Neural cell (in vitro differentiated cells): Measurements from ENCODE around the gene DTD1. TPM values are rescaled to one million over a fixed set of nuclear protein-coding genes. Genes with fewer than 3 reads are reported as not detected.

ENCODE experiments used
- H2AFZ ChIP-seq: fragments of 200-600, 300-800 bp; sonication (generic), shearing (Covaris generic); 2 replicates; pipeline ENCODE4 v1.6.0; 2014; ENCODE audit warnings: low read depth, mild to moderate bottlenecking, antibody characterized with exemption, low read length, moderate library complexity
- H3F3A ChIP-seq: fragments of 200-600 bp; shearing (Covaris generic); 2 replicates; pipeline ENCODE4 v1.6.1; 2016; ENCODE audit warnings: mild to moderate bottlenecking, moderate library complexity, mixed read lengths, antibody characterized with exemption, low read length; ENCODE audit not compliant: insufficient read depth, poor library complexity, severe bottlenecking
- H3K27ac ChIP-seq: fragments of 200-600, 300-800 bp; sonication (generic), shearing (Covaris generic); 2 replicates; pipeline ENCODE4 v1.5.1; 2014; ENCODE audit warnings: mild to moderate bottlenecking, low read length, moderate library complexity
- H3K27me3 ChIP-seq: fragments of 300-800, 200-600 bp; sonication (generic), shearing (Covaris generic); 2 replicates; pipeline ENCODE4 v1.6.0; 2014; ENCODE audit warnings: mild to moderate bottlenecking, low read depth, low read length, moderate library complexity; ENCODE audit not compliant: insufficient read depth
- H3K36me3 ChIP-seq: fragments of 300-800, 200-600 bp; sonication (generic), shearing (Covaris generic); 2 replicates; pipeline ENCODE4 v1.5.1; 2014; ENCODE audit warnings: mild to moderate bottlenecking, antibody characterized with exemption, low read length, moderate library complexity; ENCODE audit not compliant: insufficient read depth
- H3K4me2 ChIP-seq: fragments of 300-800, 200-600 bp; sonication (generic), shearing (Covaris generic); 2 replicates; pipeline ENCODE4 v1.6.0; 2014; ENCODE audit warnings: mild to moderate bottlenecking, low read length
- H3K4me3 ChIP-seq: fragments of 300-800, 200-600 bp; sonication (generic), shearing (Covaris generic); 2 replicates; pipeline ENCODE4 v1.5.1; 2014; ENCODE audit warnings: mild to moderate bottlenecking, low read length, moderate library complexity
- H3K79me2 ChIP-seq: fragments of 200-600 bp; shearing (Covaris generic); replicated peaks from 2 replicates; pipeline ENCODE4 v1.6.0; 2014; ENCODE audit warnings: mild to moderate bottlenecking, low read length, moderate library complexity; ENCODE audit not compliant: insufficient read depth
- H3K9ac ChIP-seq: fragments of 300-800, 200-600 bp; sonication (generic), shearing (Covaris generic); 2 replicates; pipeline ENCODE4 v1.6.1; 2016; ENCODE audit warnings: mild to moderate bottlenecking, low read length, mixed read lengths
- H3K9me2 ChIP-seq: fragments of 200-600 bp; shearing (Covaris generic); 2 replicates; pipeline ENCODE4 v1.6.1; 2016; ENCODE audit warnings: mild to moderate bottlenecking, low read length, mixed read lengths; ENCODE audit not compliant: insufficient read depth
- H3K9me3 ChIP-seq: fragments of 200-600, 300-800 bp; sonication (generic), shearing (Covaris generic); 2 replicates; pipeline ENCODE4 v1.6.1; 2016; ENCODE audit warnings: mild to moderate bottlenecking, mixed run types, low read length, moderate library complexity, mixed read lengths
- H4K20me1 ChIP-seq: fragments of 200-600 bp; shearing (Covaris generic); 2 replicates; pipeline ENCODE4 v1.6.1; 2016; ENCODE audit warnings: mild to moderate bottlenecking, mixed run types; ENCODE audit not compliant: insufficient read depth
- EP300 ChIP-seq: fragments of 450-650 bp; conservative IDR thresholded peaks from 2 replicates; pipeline ENCODE4 v1.6.1; 2014; ENCODE audit warnings: antibody characterized with exemption, mild to moderate bottlenecking, moderate library complexity; ENCODE audit not compliant: poor library complexity, severe bottlenecking
- EZH2 ChIP-seq: fragments of 200-600, 300-800 bp; shearing (Covaris generic), sonication (generic); IDR thresholded peaks from 2 replicates; pipeline ENCODE4 v1.6.1; 2014; ENCODE audit warnings: antibody characterized with exemption, low read length, borderline replicate concordance, mild to moderate bottlenecking; ENCODE audit not compliant: insufficient read depth, poor library complexity, severe bottlenecking
- MXI1 ChIP-seq: fragments of 450-650 bp; conservative IDR thresholded peaks from 2 replicates; pipeline ENCODE4 v1.6.1; 2014; ENCODE audit warnings: antibody characterized with exemption, mild to moderate bottlenecking; ENCODE audit not compliant: poor library complexity, severe bottlenecking
- POLR2AphosphoS5 ChIP-seq: IDR thresholded peaks from 2 replicates; pipeline ENCODE4 v1.6.1; 2012
- RAD21 ChIP-seq: fragments of 450-650 bp; conservative IDR thresholded peaks from 2 replicates; pipeline ENCODE4 v1.6.1; 2014; ENCODE audit warnings: antibody characterized with exemption, mild to moderate bottlenecking, moderate library complexity
- SMC3 ChIP-seq: fragments of 450-650 bp; conservative IDR thresholded peaks from 2 replicates; pipeline ENCODE4 v1.6.1; 2014; ENCODE audit warnings: antibody characterized with exemption, mild to moderate bottlenecking, moderate library complexity; ENCODE audit not compliant: poor library complexity
- TAF1 ChIP-seq: IDR thresholded peaks from 2 replicates; pipeline ENCODE4 v1.6.1; 2012; ENCODE audit warnings: low read depth
- polyA plus RNA-seq: library from polyadenylated mRNA; depleted of rRNA; stranded (reverse); fragments of >200 nt; gene quantifications from 2 replicates; pipeline ENCODE4 v1.2.3, GENCODE V29; 2014
- TF ChIP-seq, protein P1 (sequence below): fragments of 450-650 bp; IDR thresholded peaks from 2 replicates; pipeline ENCODE4 v1.5.1; 2014; ENCODE audit warnings: antibody characterized with exemption, mild to moderate bottlenecking, moderate library complexity; ENCODE audit not compliant: poor library complexity, severe bottlenecking
- TF ChIP-seq, protein P2 (sequence below): IDR thresholded peaks from 2 replicates; pipeline ENCODE4 v1.6.1; 2012; ENCODE audit warnings: borderline replicate concordance

The DTD1 gene
- polyA plus RNA-seq, 1 donor from 2014 or later = 337 TPM

DNA sequence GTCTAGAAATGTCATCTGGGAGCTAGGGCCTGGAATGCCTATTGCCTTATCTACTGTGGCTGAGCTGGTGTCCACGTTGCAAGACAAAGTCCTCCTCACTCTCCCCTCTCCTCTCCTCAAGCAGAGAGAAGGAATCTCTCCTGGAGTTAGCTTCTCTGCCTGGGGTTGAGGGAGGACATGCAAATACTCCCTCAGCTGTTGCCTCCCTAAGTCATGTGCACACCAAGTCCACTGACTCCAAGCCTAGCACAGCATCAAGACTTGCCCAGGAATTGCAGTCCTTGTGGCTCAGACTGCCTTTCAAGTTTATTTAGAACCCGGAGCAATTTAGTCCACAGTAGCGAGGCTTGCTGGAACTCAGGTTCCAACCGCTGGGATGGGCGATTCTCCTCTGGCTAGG lies 187.8 kb downstream of the DTD1 start:
- no peak overlapping the region for H2AFZ ChIP-seq
- no peaks in the 10 kb centered on the region for H3K27me3 ChIP-seq
- no peaks in the 10 kb centered on the region for H3K9me3 ChIP-seq
- H3K36me3 ChIP-seq = no peaks in the 10 kb centered on the region
- no peaks in the 10 kb centered on the region for H3K79me2 ChIP-seq
- H3K9ac ChIP-seq = no peak overlapping the region
- H4K20me1 ChIP-seq = no peaks in the 10 kb centered on the region
- H3K27ac ChIP-seq = no peak overlapping the region
- H3F3A ChIP-seq = no peaks in the 10 kb centered on the region
- no peaks in the 10 kb centered on the region for H3K9me2 ChIP-seq
- H3K4me3 ChIP-seq = no peak overlapping the region
- no peak overlapping the region for H3K4me2 ChIP-seq
- no peak for TF ChIP-seq POLR2AphosphoS5
- TF ChIP-seq, protein P1, sequence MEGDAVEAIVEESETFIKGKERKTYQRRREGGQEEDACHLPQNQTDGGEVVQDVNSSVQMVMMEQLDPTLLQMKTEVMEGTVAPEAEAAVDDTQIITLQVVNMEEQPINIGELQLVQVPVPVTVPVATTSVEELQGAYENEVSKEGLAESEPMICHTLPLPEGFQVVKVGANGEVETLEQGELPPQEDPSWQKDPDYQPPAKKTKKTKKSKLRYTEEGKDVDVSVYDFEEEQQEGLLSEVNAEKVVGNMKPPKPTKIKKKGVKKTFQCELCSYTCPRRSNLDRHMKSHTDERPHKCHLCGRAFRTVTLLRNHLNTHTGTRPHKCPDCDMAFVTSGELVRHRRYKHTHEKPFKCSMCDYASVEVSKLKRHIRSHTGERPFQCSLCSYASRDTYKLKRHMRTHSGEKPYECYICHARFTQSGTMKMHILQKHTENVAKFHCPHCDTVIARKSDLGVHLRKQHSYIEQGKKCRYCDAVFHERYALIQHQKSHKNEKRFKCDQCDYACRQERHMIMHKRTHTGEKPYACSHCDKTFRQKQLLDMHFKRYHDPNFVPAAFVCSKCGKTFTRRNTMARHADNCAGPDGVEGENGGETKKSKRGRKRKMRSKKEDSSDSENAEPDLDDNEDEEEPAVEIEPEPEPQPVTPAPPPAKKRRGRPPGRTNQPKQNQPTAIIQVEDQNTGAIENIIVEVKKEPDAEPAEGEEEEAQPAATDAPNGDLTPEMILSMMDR = no peak
- no peak for TF ChIP-seq SMC3
- TF ChIP-seq RAD21 = no peak
- no peak for TF ChIP-seq EP300
- TF ChIP-seq, protein P2, sequence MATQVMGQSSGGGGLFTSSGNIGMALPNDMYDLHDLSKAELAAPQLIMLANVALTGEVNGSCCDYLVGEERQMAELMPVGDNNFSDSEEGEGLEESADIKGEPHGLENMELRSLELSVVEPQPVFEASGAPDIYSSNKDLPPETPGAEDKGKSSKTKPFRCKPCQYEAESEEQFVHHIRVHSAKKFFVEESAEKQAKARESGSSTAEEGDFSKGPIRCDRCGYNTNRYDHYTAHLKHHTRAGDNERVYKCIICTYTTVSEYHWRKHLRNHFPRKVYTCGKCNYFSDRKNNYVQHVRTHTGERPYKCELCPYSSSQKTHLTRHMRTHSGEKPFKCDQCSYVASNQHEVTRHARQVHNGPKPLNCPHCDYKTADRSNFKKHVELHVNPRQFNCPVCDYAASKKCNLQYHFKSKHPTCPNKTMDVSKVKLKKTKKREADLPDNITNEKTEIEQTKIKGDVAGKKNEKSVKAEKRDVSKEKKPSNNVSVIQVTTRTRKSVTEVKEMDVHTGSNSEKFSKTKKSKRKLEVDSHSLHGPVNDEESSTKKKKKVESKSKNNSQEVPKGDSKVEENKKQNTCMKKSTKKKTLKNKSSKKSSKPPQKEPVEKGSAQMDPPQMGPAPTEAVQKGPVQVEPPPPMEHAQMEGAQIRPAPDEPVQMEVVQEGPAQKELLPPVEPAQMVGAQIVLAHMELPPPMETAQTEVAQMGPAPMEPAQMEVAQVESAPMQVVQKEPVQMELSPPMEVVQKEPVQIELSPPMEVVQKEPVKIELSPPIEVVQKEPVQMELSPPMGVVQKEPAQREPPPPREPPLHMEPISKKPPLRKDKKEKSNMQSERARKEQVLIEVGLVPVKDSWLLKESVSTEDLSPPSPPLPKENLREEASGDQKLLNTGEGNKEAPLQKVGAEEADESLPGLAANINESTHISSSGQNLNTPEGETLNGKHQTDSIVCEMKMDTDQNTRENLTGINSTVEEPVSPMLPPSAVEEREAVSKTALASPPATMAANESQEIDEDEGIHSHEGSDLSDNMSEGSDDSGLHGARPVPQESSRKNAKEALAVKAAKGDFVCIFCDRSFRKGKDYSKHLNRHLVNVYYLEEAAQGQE = no peak
- no peak for TF ChIP-seq EZH2
- no peak for TF ChIP-seq TAF1

DNA sequence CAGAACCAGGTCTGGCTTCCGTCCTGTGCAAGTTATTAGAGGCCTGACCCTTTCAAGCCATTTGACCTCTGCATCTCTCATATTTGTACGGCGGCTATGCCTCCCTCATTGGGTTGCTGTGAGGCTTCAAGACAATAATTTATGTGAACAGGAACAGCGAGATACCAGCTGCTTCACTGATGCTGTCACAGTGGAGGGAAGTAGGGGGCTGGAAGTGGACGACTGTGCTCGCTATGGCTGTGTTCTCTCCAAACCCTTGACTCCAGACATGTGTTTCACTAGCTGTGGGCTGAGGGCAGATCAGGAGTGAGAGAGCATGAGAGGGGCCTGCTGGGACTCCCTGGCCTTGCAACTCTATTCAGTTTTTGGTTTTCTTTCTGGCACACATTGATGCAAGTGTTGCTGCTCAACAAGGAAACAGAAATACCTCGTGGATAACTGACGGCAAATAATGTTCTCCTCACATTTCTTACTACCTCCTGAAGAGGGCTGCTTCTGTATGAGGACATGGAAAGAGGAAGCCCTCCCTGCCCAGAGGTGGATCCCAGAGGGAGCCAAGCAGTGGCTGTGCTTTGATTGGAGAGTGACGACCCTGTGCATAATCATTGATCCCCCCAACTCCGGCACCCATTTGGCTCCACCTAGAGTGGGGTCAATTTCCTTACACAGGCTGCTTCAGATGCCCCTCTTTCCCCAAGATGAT lies 191.0 kb downstream of the DTD1 start:
- Histone ChIP-seq H3K27me3 (no peaks in the 10 kb centered on the region), H2AFZ (no peak overlapping the region), H3K36me3 (no peaks in the 10 kb centered on the region), H4K20me1 (no peaks in the 10 kb centered on the region), H3K9ac (no peak overlapping the region), H3K9me3 (no peaks in the 10 kb centered on the region), H3K27ac (no peak overlapping the region), H3K79me2 (no peaks in the 10 kb centered on the region), H3K9me2 (no peaks in the 10 kb centered on the region), H3F3A (no peaks in the 10 kb centered on the region), H3K4me2 (no peak overlapping the region), H3K4me3 (no peak overlapping the region)
- TF ChIP-seq MXI1 = no peak
- no peak for TF ChIP-seq EP300
- no peak for TF ChIP-seq SMC3
- TF ChIP-seq POLR2AphosphoS5 = no peak
- no peak for TF ChIP-seq TAF1
- TF ChIP-seq, protein P1 = no peak
- no peak for TF ChIP-seq EZH2
- TF ChIP-seq RAD21 = no peak
- TF ChIP-seq, protein P2 = no peak
